ENCODE measurements around the gene GALNT14. TPM values are rescaled to one million over a fixed set of nuclear protein-coding genes. Genes with fewer than 3 reads are reported as not detected.

The GALNT14 gene
- total RNA-seq, 3 donors from 2014 or later, result 0.75 TPM; not detected in 2

- no peaks in the 10 kb centered on the region for H3K4me1 ChIP-seq (ENCODE audit: low read depth)
- DNase-seq (no peak), ATAC-seq (no peak)
- TF ChIP-seq CTCF (IDR thresholded peaks at IDR 0.05), result no peak
- no peaks in the 10 kb centered on the region for H3K36me3 ChIP-seq (ENCODE audit: low read depth)
- intact Hi-C loops (cut with DNase I, micrococcal nuclease), result no loop called here
- no peak overlapping the region for H3K4me3 ChIP-seq
- no peaks in the 10 kb centered on the region for H3K9me3 ChIP-seq
Observed at GRCh38 chr2:31080361-31080760, 57.9 kb downstream of the GALNT14 start.

GRCh38 chr2:31079665-31080064 is 58.6 kb downstream of the GALNT14 start:
- no peak for DNase-seq
- ATAC-seq, result no peak
- no peak for TF ChIP-seq CTCF (IDR thresholded peaks at IDR 0.05)
- intact Hi-C loops (cut with DNase I, micrococcal nuclease), result no loop called here
- Histone ChIP-seq H3K4me3 (no peak overlapping the region), H3K36me3 (ENCODE audit: low read depth) (no peaks in the 10 kb centered on the region), H3K4me1 (ENCODE audit: low read depth) (no peaks in the 10 kb centered on the region), H3K9me3 (no peaks in the 10 kb centered on the region)

- intact Hi-C loops (cut with DNase I, micrococcal nuclease), result no loop called here
- ATAC-seq (no peak), DNase-seq (no peak)
- no peaks in the 10 kb centered on the region for H3K4me1 ChIP-seq (ENCODE audit: low read depth)
- no peaks in the 10 kb centered on the region for H3K36me3 ChIP-seq (ENCODE audit: low read depth)
- no peaks in the 10 kb centered on the region for H3K9me3 ChIP-seq
- H3K4me3 ChIP-seq, result no peak overlapping the region
- TF ChIP-seq CTCF (IDR thresholded peaks at IDR 0.05), result no peak
Observed at GRCh38 chr2:31078579-31079105, 59.6 kb downstream of the GALNT14 start.

- Histone ChIP-seq H3K4me1 (ENCODE audit: low read depth) (no peaks in the 10 kb centered on the region), H3K36me3 (ENCODE audit: low read depth) (no peaks in the 10 kb centered on the region), H3K9me3 (no peaks in the 10 kb centered on the region), H3K4me3 (no peak overlapping the region)
- DNase-seq (no peak), ATAC-seq (no peak)
- TF ChIP-seq CTCF (IDR thresholded peaks at IDR 0.05), result no peak
- intact Hi-C loops (cut with DNase I, micrococcal nuclease), result no loop called here
Observed at GRCh38 chr2:31078011-31078410, 60.2 kb downstream of the GALNT14 start.

- H3K4me1 ChIP-seq (ENCODE audit: low read depth), result no peaks in the 10 kb centered on the region
- no peaks in the 10 kb centered on the region for H3K36me3 ChIP-seq (ENCODE audit: low read depth)
- ATAC-seq (no peak), DNase-seq (no peak)
- TF ChIP-seq CTCF (IDR thresholded peaks at IDR 0.05), result no peak
- H3K9me3 ChIP-seq, result no peaks in the 10 kb centered on the region
- intact Hi-C loops (cut with DNase I, micrococcal nuclease), result no loop called here
- no peak overlapping the region for H3K4me3 ChIP-seq
Observed at GRCh38 chr2:31075941-31076590, 62.2 kb downstream of the GALNT14 start.

Data from mucosa of descending colon (tissue), 3 donors.